HEK293 (cell line): ENCODE measurements around the gene DYNC2I2.

Experiments
- CTCF ChIA-PET: fragments of 350-600 bp; formaldehyde crosslinking; extraction: SDS; loops from one replicate; lab custom pipeline; 2021; ENCODE audit warnings: antibody characterized with exemption; lab: Yijun Ruan, JAX
- POLR2A ChIA-PET: fragments of 300-600 bp; formaldehyde crosslinking; extraction: SDS; loops from one replicate; lab custom pipeline; 2020; ENCODE audit warnings: antibody characterized with exemption, inconsistent platforms; lab: Yijun Ruan, JAX
- H3K27ac ChIP-seq: fragments of 200-500 bp; sonication (Bioruptor generic); 2 replicates; pipeline ENCODE4 v1.5.1; 2014; ENCODE audit warnings: low read depth, low read length, control low read depth, inconsistent platforms; ENCODE audit errors: extremely low read depth
- H3K36me3 ChIP-seq, 2 experiments: fragments of 200-500 bp in 1 of 2; sonication (Bioruptor generic) in 1 of 2; 1 replicate in 1 of 2; 2 replicates in 1 of 2; pipeline ENCODE4 v1.5.1; 2014 to 2017; ENCODE audit warnings: inconsistent platforms in 2 of 2, low read length in 2 of 2; ENCODE audit not compliant: control insufficient read depth in 2 of 2, insufficient read depth in 1 of 2
- H3K4me1 ChIP-seq: fragments of 200-500 bp; sonication (Bioruptor generic); 2 replicates; pipeline ENCODE4 v1.5.1; 2014; ENCODE audit warnings: mild to moderate bottlenecking, low read length, inconsistent platforms; ENCODE audit not compliant: control insufficient read depth, insufficient read depth
- H3K4me3 ChIP-seq: 2 replicates; pipeline ENCODE4 v1.5.1; 2011; ENCODE audit warnings: low read depth, mild to moderate bottlenecking, control low read depth, low read length, moderate library complexity
- H3K9me3 ChIP-seq: fragments of 200-500 bp; sonication (Bioruptor generic); 2 replicates; pipeline ENCODE4 v1.5.1; 2014; ENCODE audit warnings: low read depth, low read length, inconsistent platforms; ENCODE audit not compliant: control insufficient read depth, insufficient read depth
- GLI2 ChIP-seq: fragments of 450-650 bp; formaldehyde crosslinking; IDR thresholded peaks from 2 replicates; pipeline ENCODE4; 2017; ENCODE audit warnings: missing biosample characterization, missing genetic modification characterization, low read depth, borderline replicate concordance
- KLF7 ChIP-seq: fragments of 450-650 bp; formaldehyde crosslinking; IDR thresholded peaks from 2 replicates; pipeline ENCODE4 v1.5.1; 2016; ENCODE audit warnings: missing biosample characterization, missing genetic modification characterization, borderline replicate concordance
- KLF9 ChIP-seq: fragments of 450-650 bp; formaldehyde crosslinking; IDR thresholded peaks from 2 replicates; pipeline ENCODE4 v1.5.1; 2016; ENCODE audit warnings: missing biosample characterization, missing genetic modification characterization, low read depth
- MEIS1 ChIP-seq: sonication (generic); formaldehyde crosslinking; IDR thresholded peaks from 2 replicates; pipeline ENCODE4 v1.8.1; 2022; ENCODE audit warnings: missing genetic modification reagents, mild to moderate bottlenecking, borderline replicate concordance
- MZF1 ChIP-seq: fragments of 450-650 bp; formaldehyde crosslinking; IDR thresholded peaks from 2 replicates; pipeline ENCODE4 v1.5.1; 2017; ENCODE audit warnings: missing biosample characterization, missing genetic modification characterization, borderline replicate concordance
- SCRT1 ChIP-seq: fragments of 450-650 bp; formaldehyde crosslinking; IDR thresholded peaks from 2 replicates; pipeline ENCODE4 v1.5.1; 2016; ENCODE audit warnings: missing biosample characterization, missing genetic modification characterization, borderline replicate concordance
- SP3 ChIP-seq: fragments of 450-650 bp; formaldehyde crosslinking; IDR thresholded peaks from 2 replicates; pipeline ENCODE4 v1.5.1; 2016; ENCODE audit warnings: missing biosample characterization, missing genetic modification characterization
- WT1 ChIP-seq: fragments of 450-650 bp; formaldehyde crosslinking; IDR thresholded peaks from 2 replicates; pipeline ENCODE4 v1.5.1; 2016; ENCODE audit warnings: missing biosample characterization, missing genetic modification characterization
- ZBTB21 ChIP-seq: fragments of 450-650 bp; formaldehyde crosslinking; IDR thresholded peaks from 2 replicates; pipeline ENCODE4 v1.5.1; 2017; ENCODE audit warnings: missing biosample characterization, missing genetic modification characterization
- ZBTB8A ChIP-seq: fragments of 450-650 bp; formaldehyde crosslinking; IDR thresholded peaks from 2 replicates; pipeline ENCODE4 v1.5.1; 2016; ENCODE audit warnings: missing biosample characterization, missing genetic modification characterization
- ZIC2 ChIP-seq: fragments of 450-650 bp; formaldehyde crosslinking; IDR thresholded peaks from 2 replicates; pipeline ENCODE4 v1.5.1; 2016; ENCODE audit warnings: missing biosample characterization, missing genetic modification characterization
- ZNF214 ChIP-seq: fragments of 450-650 bp; formaldehyde crosslinking; IDR thresholded peaks from 2 replicates; pipeline ENCODE4 v1.5.1; 2017; ENCODE audit warnings: missing biosample characterization, mild to moderate bottlenecking, missing genetic modification characterization, borderline replicate concordance
- ZNF24 ChIP-seq: fragments of 450-650 bp; formaldehyde crosslinking; IDR thresholded peaks from 2 replicates; pipeline ENCODE4 v1.5.1; 2016; ENCODE audit warnings: missing biosample characterization, missing genetic modification characterization
- ZNF248 ChIP-seq: fragments of 450-650 bp; formaldehyde crosslinking; IDR thresholded peaks from 2 replicates; pipeline ENCODE4 v1.5.1; 2017; ENCODE audit warnings: missing biosample characterization, missing genetic modification characterization
- ZNF341 ChIP-seq: fragments of 450-650 bp; formaldehyde crosslinking; IDR thresholded peaks from 2 replicates; pipeline ENCODE4; 2016; ENCODE audit warnings: low read depth, missing biosample characterization, missing genetic modification characterization
- ZNF623 ChIP-seq: fragments of 450-650 bp; formaldehyde crosslinking; IDR thresholded peaks from 2 replicates; pipeline ENCODE4 v1.5.1; 2016; ENCODE audit warnings: missing biosample characterization, missing genetic modification characterization
- ZNF658 ChIP-seq: fragments of 450-650 bp; formaldehyde crosslinking; IDR thresholded peaks from 2 replicates; pipeline ENCODE4; 2016; ENCODE audit warnings: missing biosample characterization, missing genetic modification characterization
- ZSCAN30 ChIP-seq: fragments of 450-650 bp; IDR thresholded peaks from 2 replicates; pipeline ENCODE4 v1.5.1; 2018; ENCODE audit warnings: missing biosample characterization, mild to moderate bottlenecking, missing genetic modification characterization, moderate library complexity
- TF ChIP-seq, protein P1 (sequence below): fragments of 450-650 bp; formaldehyde crosslinking; IDR thresholded peaks from 2 replicates; pipeline ENCODE4 v1.5.1; 2016; ENCODE audit warnings: missing biosample characterization, missing genetic modification characterization
- TF ChIP-seq, protein P2 (sequence below): fragments of 450-650 bp; formaldehyde crosslinking; IDR thresholded peaks from 2 replicates; pipeline ENCODE4 v1.5.1; 2016; ENCODE audit warnings: missing biosample characterization, missing genetic modification characterization
- TF ChIP-seq, protein P3 (sequence below): fragments of 450-650 bp; formaldehyde crosslinking; IDR thresholded peaks from 2 replicates; pipeline ENCODE4 v1.5.1; 2016; ENCODE audit warnings: missing biosample characterization, missing genetic modification characterization
- TF ChIP-seq, protein P4 (sequence below): fragments of 450-650 bp; formaldehyde crosslinking; IDR thresholded peaks from 2 replicates; pipeline ENCODE4 v1.5.1; 2016; ENCODE audit warnings: missing biosample characterization, missing genetic modification characterization
- TF ChIP-seq, protein P5 (sequence below): fragments of 450-650 bp; formaldehyde crosslinking; IDR thresholded peaks from 2 replicates; pipeline ENCODE4 v1.5.1; 2016; ENCODE audit warnings: missing biosample characterization, missing genetic modification characterization
- TF ChIP-seq, protein P6 (sequence below): fragments of 450-650 bp; formaldehyde crosslinking; IDR thresholded peaks from 2 replicates; pipeline ENCODE4 v1.5.1; 2016; ENCODE audit warnings: missing biosample characterization, missing genetic modification characterization
- TF ChIP-seq, protein P7 (sequence below): fragments of 450-650 bp; formaldehyde crosslinking; IDR thresholded peaks from 2 replicates; pipeline ENCODE4 v1.5.1; 2016; ENCODE audit warnings: missing biosample characterization, missing genetic modification characterization

DYNC2I2 gene

DNA sequence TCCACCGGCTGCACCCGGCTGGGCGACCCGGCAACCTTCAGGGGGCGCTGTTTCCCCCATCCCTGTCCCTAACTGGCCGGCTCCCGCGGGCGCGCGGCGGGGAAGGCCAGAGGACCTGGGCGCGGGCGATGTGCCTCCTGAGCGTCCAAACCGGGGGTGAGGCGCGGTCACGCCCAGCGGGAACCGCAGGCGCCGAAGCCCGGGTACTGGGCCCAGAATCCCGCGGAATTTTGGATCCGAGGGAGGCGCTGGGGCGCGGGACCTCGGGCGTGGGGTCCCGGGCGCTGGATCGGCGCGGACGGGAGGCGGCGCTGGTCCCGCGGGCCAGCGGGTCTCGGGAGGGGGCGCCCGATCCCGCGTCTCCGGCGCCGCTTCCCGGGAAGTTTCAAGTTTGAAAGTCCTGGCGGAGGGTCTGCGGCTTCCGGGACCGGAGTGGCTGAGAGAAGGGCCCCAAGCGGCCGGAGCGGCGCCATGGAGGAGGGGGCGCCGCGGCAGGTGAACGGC lies 45.9 kb upstream of the DYNC2I2 start, which contains the start of gene PKN3:
Gene PKN3 (plus strand): TSS at position 59 of the 504 bp plus-strand sequence. CDS start 413 bp downstream, at position 472.
- Histone ChIP-seq H3K9me3 (no peaks in the 10 kb centered on the region), H3K27ac (peak within 1 kb of the TSS; percentile 80), H3K36me3 (peaks cover 0 to 25% of the 10 kb centered on the region in 2 experiments; a peak in 2 of 3 replicates), H3K4me1 (no peaks in the 10 kb centered on the region), H3K4me3 (peak within 1 kb of the TSS; percentile 79)
- CTCF ChIA-PET: interaction anchor here (0.6 to 4.1 kb wide), 13 partner anchors 10 to 518 kb away, joined by 3 to 37 read pairs (median 4); partner anchors contain the start of gene ZDHHC12
- POLR2A ChIA-PET: interaction anchor here (0.6 to 2.8 kb wide), 10 partner anchors 9 to 272 kb away, joined by 3 to 26 read pairs (median 6); partner anchors contain the start of genes SET and ZDHHC12
- TF ChIP-seq ZNF248 (tag by site-specific recombination) (no peak), ZBTB21 (tag by site-specific recombination) (no peak), ZNF214 (no peak), ZNF658 (no peak), ZBTB8A (tag by site-specific recombination) (peak; percentile 98), ZSCAN30 (tag by site-specific recombination) (peak; percentile 92), ZIC2 (tag by site-specific recombination) (peak; percentile 84), ZNF341 (tag by site-specific recombination) (peak; percentile 81), ZNF623 (tag by site-specific recombination) (no peak), MZF1 (peak; percentile 40), SP3 (tag by site-specific recombination) (no peak), SCRT1 (tag by site-specific recombination) (no peak), ZNF24 (tag by site-specific recombination) (peak; percentile 76; the same call in 1 of the 2 replicates), KLF7 (tag by site-specific recombination) (0 out of 2 replicates have a peak, but pooled peaks have one; percentile 47), MEIS1 (peak; percentile 11; the same call in 1 of the 2 replicates), KLF9 (tag by site-specific recombination) (peak; percentile 54), WT1 (tag by site-specific recombination) (no peak), GLI2 (tag by site-specific recombination) (no peak)
- TF ChIP-seq, protein P1, sequence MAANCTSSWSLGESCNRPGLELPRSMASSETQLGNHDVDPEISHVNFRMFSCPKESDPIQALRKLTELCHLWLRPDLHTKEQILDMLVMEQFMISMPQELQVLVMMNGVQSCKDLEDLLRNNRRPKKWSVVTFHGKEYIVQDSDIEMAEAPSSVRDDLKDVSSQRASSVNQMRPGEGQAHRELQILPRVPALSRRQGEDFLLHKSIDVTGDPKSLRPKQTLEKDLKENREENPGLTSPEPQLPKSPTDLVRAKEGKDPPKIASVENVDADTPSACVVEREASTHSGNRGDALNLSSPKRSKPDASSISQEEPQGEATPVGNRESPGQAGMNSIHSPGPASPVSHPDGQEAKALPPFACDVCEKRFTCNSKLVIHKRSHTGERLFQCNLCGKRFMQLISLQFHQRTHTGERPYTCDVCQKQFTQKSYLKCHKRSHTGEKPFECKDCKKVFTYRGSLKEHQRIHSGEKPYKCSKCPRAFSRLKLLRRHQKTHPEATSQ: 0 out of 2 replicates have a peak, but pooled peaks have one; percentile 69
- TF ChIP-seq, protein P2, sequence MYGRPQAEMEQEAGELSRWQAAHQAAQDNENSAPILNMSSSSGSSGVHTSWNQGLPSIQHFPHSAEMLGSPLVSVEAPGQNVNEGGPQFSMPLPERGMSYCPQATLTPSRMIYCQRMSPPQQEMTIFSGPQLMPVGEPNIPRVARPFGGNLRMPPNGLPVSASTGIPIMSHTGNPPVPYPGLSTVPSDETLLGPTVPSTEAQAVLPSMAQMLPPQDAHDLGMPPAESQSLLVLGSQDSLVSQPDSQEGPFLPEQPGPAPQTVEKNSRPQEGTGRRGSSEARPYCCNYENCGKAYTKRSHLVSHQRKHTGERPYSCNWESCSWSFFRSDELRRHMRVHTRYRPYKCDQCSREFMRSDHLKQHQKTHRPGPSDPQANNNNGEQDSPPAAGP (tag by site-specific recombination): peak; percentile 72; the same call in 1 of the 2 replicates
- TF ChIP-seq, protein P3, sequence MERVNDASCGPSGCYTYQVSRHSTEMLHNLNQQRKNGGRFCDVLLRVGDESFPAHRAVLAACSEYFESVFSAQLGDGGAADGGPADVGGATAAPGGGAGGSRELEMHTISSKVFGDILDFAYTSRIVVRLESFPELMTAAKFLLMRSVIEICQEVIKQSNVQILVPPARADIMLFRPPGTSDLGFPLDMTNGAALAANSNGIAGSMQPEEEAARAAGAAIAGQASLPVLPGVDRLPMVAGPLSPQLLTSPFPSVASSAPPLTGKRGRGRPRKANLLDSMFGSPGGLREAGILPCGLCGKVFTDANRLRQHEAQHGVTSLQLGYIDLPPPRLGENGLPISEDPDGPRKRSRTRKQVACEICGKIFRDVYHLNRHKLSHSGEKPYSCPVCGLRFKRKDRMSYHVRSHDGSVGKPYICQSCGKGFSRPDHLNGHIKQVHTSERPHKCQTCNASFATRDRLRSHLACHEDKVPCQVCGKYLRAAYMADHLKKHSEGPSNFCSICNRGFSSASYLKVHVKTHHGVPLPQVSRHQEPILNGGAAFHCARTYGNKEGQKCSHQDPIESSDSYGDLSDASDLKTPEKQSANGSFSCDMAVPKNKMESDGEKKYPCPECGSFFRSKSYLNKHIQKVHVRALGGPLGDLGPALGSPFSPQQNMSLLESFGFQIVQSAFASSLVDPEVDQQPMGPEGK: peak; percentile 67
- TF ChIP-seq, protein P4, sequence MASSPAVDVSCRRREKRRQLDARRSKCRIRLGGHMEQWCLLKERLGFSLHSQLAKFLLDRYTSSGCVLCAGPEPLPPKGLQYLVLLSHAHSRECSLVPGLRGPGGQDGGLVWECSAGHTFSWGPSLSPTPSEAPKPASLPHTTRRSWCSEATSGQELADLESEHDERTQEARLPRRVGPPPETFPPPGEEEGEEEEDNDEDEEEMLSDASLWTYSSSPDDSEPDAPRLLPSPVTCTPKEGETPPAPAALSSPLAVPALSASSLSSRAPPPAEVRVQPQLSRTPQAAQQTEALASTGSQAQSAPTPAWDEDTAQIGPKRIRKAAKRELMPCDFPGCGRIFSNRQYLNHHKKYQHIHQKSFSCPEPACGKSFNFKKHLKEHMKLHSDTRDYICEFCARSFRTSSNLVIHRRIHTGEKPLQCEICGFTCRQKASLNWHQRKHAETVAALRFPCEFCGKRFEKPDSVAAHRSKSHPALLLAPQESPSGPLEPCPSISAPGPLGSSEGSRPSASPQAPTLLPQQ: peak; percentile 59; the same call in 1 of the 2 replicates
- TF ChIP-seq, protein P5, sequence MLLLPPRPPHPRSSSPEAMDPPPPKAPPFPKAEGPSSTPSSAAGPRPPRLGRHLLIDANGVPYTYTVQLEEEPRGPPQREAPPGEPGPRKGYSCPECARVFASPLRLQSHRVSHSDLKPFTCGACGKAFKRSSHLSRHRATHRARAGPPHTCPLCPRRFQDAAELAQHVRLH (tag by site-specific recombination): no peak
- TF ChIP-seq, protein P6, sequence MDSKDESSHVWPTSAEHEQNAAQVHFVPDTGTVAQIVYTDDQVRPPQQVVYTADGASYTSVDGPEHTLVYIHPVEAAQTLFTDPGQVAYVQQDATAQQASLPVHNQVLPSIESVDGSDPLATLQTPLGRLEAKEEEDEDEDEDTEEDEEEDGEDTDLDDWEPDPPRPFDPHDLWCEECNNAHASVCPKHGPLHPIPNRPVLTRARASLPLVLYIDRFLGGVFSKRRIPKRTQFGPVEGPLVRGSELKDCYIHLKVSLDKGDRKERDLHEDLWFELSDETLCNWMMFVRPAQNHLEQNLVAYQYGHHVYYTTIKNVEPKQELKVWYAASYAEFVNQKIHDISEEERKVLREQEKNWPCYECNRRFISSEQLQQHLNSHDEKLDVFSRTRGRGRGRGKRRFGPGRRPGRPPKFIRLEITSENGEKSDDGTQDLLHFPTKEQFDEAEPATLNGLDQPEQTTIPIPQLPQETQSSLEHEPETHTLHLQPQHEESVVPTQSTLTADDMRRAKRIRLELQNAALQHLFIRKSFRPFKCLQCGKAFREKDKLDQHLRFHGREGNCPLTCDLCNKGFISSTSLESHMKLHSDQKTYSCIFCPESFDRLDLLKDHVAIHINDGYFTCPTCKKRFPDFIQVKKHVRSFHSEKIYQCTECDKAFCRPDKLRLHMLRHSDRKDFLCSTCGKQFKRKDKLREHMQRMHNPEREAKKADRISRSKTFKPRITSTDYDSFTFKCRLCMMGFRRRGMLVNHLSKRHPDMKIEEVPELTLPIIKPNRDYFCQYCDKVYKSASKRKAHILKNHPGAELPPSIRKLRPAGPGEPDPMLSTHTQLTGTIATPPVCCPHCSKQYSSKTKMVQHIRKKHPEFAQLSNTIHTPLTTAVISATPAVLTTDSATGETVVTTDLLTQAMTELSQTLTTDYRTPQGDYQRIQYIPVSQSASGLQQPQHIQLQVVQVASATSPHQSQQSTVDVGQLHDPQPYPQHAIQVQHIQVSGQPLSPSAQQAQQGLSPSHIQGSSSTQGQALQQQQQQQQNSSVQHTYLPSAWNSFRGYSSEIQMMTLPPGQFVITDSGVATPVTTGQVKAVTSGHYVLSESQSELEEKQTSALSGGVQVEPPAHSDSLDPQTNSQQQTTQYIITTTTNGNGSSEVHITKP (tag by site-specific recombination): peak; percentile 79; the same call in 1 of the 2 replicates
- TF ChIP-seq, protein P7, sequence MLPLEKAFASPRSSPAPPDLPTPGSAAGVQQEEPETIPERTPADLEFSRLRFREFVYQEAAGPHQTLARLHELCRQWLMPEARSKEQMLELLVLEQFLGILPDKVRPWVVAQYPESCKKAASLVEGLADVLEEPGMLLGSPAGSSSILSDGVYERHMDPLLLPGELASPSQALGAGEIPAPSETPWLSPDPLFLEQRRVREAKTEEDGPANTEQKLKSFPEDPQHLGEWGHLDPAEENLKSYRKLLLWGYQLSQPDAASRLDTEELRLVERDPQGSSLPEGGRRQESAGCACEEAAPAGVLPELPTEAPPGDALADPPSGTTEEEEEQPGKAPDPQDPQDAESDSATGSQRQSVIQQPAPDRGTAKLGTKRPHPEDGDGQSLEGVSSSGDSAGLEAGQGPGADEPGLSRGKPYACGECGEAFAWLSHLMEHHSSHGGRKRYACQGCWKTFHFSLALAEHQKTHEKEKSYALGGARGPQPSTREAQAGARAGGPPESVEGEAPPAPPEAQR (tag by site-specific recombination): 0 out of 2 replicates have a peak, but pooled peaks have one; percentile 29
